ENCODE results near the gene ADAMTS13.
"Not testable (repeated sequence)": the region's sequence is repeated elsewhere in the genome, so short reads cannot be mapped to it uniquely, and the experiment has no call there.

ADAMTS13 gene

GRCh38 chr9:133427658-133428348 lies 5.6 kb downstream of the ADAMTS13 start:
- no peak for DNase-seq

GRCh38 chr9:133428617-133429101 lies 6.5 kb downstream of the ADAMTS13 start:
- peak; percentile 91 for DNase-seq

GRCh38 chr9:133429214-133429613 lies 7.0 kb downstream of the ADAMTS13 start:
- DNase-seq = no peak

GRCh38 chr9:133429641-133430161 lies 7.5 kb downstream of the ADAMTS13 start:
- peak; percentile 92 for DNase-seq

GRCh38 chr9:133430244-133430643 lies 8.1 kb downstream of the ADAMTS13 start:
- no peak for DNase-seq

- no peak for DNase-seq
Measured at GRCh38 chr9:133433351-133433843, 11.2 kb downstream of the ADAMTS13 start.

- DNase-seq = no peak
Measured at GRCh38 chr9:133436681-133437080, 14.5 kb downstream of the ADAMTS13 start.

GRCh38 chr9:133437753-133438531 lies 15.8 kb downstream of the ADAMTS13 start:
- DNase-seq = peak; percentile 73

- DNase-seq = no peak
Measured at GRCh38 chr9:133439337-133439736, 17.2 kb downstream of the ADAMTS13 start.

GRCh38 chr9:133440874-133441273 lies 18.7 kb downstream of the ADAMTS13 start:
- DNase-seq = no peak

- no peak for DNase-seq
Measured at GRCh38 chr9:133441571-133441970, 19.4 kb downstream of the ADAMTS13 start.

GRCh38 chr9:133443248-133443647 lies 21.1 kb downstream of the ADAMTS13 start:
- DNase-seq = no peak

- no peak for DNase-seq
Measured at GRCh38 chr9:133443982-133444381, 21.8 kb downstream of the ADAMTS13 start.

GRCh38 chr9:133445293-133445969 lies 23.3 kb downstream of the ADAMTS13 start:
- DNase-seq = no peak

GRCh38 chr9:133448487-133448972 lies 26.4 kb downstream of the ADAMTS13 start:
- no peak for DNase-seq

- DNase-seq = no peak
Measured at GRCh38 chr9:133449760-133450159, 27.6 kb downstream of the ADAMTS13 start.

- DNase-seq = not testable (repeated sequence)
Measured at GRCh38 chr9:133451865-133452264, 29.7 kb downstream of the ADAMTS13 start.

- DNase-seq = no peak
Measured at GRCh38 chr9:133452562-133452961, 30.4 kb downstream of the ADAMTS13 start.

- no peak for DNase-seq
Measured at GRCh38 chr9:133453651-133454050, 31.5 kb downstream of the ADAMTS13 start.

- no peak for DNase-seq
Measured at GRCh38 chr9:133454325-133454724, 32.2 kb downstream of the ADAMTS13 start.

GRCh38 chr9:133454943-133455673 lies 32.9 kb downstream of the ADAMTS13 start:
- DNase-seq = no peak

- no peak for DNase-seq
Measured at GRCh38 chr9:133455936-133456335, 33.8 kb downstream of the ADAMTS13 start.

All from islet precursor cell (in vitro differentiated cells).